ENCODE measurements around the gene SLC6A7.
"Not testable (repeated sequence)": the region's sequence is repeated elsewhere in the genome, so short reads cannot be mapped to it uniquely, and the experiment has no call there.

Gene SLC6A7

DNA sequence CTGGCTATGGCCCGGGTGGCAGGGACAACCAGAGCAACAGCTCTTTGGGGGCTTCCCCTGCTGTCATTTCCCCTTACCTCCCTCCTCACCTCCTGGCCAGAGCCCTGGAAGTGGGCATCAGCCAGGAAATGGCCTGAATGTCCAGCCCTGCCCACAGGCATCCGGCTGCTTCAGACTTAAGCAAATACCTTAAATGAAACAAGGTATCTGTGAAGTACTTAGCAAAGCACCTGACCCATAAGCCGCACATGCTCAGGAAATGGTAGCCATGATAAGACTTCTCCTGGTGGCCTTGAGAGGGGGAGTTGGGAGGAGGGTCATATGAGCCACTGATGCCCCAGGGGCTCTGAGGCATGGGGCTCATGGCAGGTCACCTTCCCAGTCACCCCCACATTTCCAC is 55.9 kb downstream of the SLC6A7 start:
- DNase-seq = no peak

DNA sequence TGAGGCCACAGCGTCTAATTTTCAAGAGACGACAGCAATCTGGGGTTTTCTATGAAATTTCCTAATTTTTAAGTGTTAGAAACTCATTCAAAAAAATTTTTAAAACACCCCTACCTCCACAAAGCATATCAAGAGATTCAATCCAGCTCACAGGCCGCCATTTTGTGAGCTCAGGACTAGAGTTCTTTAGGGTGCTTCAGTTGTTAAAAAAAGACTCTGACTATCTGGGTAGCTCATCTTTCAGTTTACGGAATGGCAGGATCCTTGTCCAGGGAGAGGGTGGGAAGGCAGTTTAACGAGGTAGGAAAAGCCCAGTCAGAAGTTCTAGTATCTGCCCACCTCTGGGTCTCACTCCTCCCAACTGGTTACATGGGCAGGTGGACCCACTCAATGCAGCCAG is 56.6 kb downstream of the SLC6A7 start:
- no peak for DNase-seq

DNA sequence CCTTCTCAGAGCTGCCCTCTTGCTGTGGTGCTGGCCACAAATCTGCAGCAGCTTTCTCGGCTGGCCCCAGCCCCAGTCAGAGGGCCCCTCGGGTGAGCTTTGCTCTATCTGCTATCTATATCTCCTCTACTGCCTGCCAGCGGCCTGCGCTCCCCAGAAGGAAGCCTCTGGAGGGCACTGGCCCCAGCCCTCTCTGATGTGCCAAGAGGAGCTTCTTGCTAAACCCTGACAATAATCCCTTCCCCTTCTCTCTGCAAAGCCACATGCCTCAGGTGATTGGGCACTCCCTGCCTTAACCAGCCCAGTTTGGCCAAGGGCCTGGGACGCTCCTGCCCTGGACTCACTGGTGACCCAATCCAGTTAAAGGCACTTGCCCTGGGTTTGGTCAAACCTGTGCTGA is 57.0 kb downstream of the SLC6A7 start:
- no peak for DNase-seq

DNA sequence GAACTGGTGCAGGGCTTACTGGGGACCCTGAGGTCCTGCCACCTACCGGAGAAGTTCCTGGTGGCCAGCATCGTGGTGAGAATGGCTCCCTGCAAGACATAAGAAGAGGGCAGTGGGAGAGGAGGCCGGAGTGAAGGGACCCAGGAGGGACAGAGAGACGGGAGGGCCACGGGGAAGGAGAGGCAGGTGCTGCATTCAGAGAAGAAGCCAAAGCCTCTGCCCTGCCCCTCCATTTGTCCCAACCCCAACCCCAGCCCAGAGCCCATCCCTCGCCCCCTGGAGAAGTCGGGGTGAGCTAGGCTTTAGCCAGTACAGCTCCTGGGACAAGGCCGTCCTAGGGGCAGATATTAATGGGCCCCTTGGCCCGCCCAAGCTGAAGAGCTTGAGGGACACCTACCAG is 57.9 kb downstream of the SLC6A7 start:
- DNase-seq = no peak

DNA sequence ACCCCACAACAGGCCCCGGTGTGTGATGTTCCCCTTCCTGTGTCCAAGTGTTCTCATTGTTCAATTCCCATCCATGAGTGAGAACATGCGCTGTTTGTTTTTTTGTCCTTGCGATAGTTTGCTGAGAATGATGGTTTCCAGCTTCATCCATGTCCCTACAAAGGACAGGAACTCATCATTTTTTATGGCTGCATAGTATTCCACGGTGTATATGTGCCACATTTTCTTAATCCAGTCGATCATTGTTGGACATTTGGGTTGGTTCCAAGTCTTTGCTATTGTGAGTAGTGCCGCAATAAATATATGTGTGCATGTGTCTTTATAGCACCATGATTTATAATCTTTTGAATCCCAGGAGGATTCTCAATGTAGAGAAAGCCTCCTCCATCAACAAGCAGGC is 58.6 kb downstream of the SLC6A7 start:
- not testable (repeated sequence) for DNase-seq

DNA sequence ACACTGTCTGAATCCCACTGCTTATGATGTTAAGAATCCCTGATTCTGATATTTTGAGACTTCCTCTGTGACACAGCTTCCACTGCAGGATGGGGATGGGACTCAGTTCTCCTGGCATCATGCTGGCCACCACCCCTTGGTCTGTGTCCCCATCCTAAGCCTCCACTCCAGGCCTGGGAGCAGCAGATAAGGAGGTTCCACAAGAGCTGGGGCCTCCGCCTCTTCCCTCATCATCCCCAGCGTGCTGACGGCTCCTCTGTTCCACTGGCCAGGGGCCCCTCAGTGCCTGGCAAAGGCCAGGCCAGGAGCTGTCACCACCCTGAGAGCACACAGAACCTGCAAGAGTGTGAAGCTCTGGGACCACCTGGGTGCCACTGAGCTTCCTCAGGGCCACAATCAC is 59.1 kb downstream of the SLC6A7 start:
- no peak for DNase-seq

DNA sequence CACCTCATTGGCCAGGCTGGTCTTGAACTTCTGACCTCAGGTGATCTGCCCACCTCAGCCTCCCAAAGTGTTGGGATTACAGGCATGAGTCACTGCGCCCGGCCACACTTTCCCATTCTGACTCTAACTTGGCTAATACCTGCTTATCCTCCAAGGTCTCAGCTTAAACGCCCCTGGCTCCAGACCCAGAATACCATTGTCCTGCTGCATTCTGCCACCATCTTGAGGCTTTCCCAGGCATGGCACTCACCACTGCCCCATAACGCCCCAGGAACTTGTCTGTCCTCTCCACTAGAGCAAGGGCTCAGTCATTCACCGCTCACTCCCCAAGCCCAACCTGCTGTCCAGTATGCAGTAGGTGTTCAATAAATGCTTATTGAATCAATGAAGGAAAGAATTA is 59.9 kb downstream of the SLC6A7 start:
- no peak for DNase-seq

DNA sequence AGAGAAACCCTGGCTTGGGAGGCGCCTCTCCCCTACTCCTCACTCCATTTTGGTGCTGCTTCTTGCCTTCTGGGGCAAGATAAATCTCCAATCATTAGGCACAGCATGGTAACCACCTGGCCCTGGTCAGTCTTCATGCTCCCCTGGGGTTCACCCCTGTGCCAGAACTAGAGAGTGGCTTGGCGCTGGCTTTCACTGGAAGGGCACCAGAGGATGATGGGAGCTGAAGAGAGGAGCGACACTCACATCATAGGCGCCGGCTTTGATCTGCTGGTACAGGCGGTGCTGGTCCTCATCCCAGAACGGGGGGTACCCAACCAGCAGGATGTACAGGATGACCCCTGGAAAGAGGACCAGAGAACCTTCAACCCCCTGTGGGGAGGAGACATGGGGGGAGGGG is 61.6 kb downstream of the SLC6A7 start:
- DNase-seq = no peak

DNA sequence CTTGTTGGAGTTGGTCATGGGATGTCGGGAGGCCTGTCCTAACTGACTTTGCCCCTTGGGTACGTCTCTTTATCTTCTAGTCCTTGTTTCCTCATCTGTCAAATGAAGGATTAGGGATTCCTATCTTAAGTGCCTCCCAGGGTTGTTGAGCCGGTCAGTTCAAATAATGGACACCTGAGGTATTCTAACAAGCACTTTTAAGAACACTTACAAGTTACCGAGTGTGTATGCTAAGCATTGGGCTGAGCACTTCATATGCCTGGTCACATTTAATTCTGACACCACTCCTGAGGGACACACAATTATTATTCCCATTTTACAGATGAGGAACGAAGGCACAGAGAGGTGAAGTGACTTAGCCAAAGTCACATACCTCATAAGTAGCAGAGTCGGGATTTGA is 62.6 kb downstream of the SLC6A7 start:
- no peak for DNase-seq

DNA sequence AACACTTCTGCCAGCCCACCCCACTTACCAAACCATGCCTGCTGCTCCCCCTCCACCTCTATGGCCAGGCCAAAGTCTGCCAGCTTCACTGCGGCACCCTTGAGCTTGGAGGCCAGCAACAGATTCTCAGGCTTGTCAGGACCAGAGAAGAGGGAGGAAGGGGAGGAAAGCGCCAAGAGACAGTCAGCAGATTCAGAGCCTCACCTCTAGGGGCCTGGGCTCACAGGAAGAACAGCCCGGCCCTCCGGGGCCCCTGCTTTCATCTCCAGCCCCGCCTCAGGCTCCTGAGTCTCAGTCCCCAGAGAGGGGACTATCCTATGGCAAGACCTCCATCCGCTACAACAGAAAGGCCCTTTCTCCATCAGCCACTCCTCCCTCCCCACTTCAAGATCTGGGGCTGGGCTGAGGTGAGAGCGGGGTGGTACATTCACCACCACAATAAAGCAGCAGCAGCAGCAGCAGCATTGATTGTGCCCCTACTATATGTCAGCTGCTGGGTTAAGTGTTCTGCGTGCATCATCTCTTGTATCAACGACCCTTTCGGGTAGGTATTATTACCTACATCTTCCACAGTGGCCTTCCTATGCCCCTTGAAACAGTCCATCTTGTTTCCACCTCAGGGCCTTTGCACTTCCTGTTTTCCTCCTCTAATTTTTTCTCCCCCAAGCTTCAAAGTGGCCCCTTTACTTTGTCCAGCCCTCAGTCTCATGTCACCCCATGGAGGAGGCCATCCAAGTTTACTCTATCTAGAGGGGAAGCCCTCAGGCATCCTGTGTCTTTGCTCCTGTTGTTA is 63.8 kb downstream of the SLC6A7 start:
- no peak for DNase-seq

DNA sequence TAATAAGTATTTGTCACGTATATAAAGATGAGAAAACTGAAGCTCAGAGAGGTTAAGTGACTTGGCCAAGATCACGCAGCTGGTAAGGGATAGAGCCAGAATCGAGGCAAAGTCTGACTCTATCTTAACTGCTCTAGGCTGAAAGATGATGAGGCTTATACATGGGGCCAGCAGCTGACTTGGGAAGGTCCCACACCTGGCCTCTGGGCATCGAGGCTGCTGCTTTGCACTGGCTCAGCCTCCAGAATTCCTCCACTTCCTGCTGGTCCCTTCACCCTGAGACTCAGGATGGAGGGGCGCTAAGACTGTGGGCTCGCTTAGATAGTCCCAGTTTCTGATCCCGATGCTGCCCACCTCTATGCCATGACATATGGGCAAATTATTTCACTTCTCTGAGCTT is 64.5 kb downstream of the SLC6A7 start:
- no peak for DNase-seq

DNA sequence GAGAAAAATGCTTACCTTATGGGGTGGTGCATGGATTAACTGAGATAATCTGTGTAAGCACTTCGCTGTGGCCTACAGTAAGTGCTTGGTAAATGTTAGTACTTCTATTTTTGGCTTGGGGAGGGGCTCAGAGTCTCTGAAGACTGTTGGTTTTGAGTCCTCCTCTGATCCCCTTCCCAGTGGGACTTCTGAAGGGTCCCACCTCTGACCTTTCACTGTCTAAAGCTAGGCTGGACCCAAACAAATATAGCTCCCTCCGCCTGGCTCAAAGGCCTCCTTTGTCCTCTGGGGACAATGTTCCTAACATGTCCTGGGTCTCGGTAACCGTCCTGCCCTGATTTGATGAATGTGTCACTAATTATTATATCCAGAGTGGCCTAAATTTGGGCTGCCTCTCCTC is 64.9 kb downstream of the SLC6A7 start:
- no peak for DNase-seq

DNA sequence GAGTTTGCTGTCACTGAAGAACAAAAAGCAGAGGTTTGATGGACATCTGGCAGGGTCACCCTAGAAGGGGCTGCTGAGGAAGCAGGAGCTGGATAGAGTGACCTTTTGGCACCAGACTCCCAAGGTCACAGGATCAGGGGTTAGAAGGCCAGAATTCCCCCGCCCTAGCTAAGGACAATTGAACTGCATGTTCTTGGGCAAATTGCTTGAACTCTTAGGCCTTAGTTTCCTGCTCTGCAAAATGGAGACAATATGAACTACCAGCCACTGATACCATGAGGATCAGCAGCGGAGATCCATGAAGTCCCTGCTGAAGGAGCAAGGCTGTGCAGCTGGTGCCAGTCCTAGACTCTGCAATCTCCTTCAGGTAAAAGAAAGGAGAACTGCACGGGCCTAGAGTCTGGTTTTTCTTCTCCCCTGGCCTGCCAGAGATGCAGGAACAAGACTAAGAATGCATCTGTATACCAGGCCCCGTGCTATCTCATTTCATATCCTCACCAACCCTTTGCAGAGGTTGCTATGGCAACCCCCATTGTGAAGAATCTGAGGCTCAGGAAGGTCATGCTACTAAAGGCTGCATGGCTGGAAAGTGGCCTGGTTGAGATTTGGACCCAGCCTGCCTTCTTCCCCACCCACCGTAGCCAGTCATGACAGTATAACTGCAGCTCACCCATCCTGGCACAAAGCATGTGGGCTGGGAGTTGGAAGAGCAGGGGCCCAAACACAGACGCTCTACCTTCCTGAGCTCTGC is 66.0 kb downstream of the SLC6A7 start:
- DNase-seq = no peak

DNA sequence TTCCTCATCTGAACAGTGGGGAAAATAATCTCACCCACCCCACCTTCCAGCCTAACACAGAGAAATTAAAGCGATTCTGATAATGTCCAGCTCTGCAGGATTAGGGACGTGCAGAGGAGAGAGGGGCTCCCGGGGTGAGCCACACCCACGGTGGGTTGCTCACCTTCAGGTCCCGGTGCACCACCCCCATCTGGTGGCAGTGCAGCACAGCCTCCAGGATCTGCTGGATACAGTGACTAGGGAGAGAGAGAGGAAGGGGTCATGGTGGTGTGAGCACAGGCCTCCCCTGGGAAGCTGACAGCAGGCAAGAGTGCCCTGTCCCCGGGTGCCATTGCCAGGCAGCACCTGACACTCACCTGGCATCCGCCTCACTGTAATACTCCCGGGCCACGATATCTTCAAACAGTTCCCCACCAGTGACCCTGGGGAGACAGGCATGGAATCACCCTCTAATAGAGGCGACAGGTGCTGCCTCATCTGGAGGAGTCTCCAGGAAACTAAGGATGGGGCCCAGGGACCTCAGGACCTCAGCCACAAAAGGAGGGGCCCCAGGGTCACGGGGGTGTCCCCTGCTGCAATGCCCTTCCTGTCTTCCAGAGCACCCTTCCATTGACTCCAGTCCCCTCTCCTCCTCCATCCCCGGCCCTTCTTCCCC is 66.7 kb downstream of the SLC6A7 start:
- no peak for DNase-seq

DNA sequence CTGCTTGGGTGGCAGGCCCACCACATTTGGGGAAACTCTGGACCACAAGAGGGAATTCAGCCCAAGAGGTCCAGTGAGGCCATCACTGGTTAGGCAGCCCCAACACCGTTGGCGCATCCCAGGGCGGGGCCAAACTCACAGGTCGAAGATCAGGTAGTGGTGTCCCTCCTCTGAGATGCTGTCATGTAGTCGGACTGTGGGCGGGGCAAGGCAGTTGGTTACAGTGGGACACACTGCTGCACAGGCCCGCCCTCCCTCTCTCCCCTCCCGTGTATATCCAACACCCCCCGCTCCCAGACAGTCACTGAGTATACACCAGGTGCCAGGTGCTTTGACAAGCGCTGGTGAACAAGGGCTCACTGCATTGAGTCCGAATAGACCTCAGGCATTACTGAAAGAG is 67.6 kb downstream of the SLC6A7 start:
- no peak for DNase-seq

DNA sequence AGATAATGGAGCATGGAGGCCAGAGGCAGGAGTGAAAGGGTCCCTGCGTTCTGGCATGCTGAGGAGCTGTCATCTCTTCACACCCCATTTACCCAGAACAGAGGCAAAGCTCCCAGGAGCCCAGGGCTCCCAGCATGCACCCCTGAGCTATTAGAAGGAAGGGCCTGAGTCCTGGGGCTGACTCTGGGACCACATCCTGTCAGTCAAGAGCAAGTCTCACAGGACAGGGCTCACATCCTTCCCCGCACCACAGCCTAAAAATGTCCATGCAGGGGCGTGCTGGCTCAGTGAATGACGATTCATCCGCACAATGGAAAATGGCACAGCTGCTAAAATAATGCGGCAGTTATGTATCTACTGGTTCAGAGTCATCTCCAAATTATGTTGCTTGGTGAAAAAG is 68.3 kb downstream of the SLC6A7 start:
- DNase-seq = no peak
